GM19438 (cell line): Measurements from ENCODE around the gene RABGAP1.

ENCODE experiments used
- ATAC-seq: cut with Tn5 transposase; IDR thresholded peaks from one replicate; pipeline ENCODE4 v1.9.1; 2021; ENCODE audit warnings: low read depth; ENCODE audit not compliant: unreplicated experiment

Gene RABGAP1

DNA sequence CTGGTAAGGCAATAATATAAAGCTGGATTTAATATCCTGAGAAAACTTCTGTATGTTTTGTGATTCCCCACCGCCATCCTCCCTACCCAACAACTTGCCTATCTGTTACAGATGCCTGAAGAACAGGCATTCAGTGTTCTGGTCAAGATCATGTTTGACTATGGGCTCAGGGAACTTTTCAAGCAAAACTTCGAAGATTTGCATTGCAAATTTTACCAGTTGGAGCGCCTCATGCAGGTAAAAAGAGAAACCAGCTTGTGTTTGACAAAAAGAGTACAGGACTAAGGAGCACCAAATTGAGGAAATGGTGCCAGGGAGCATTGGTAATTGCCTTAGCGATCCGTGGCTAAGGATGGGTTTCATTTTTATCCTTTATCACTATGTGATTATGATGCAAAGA lies 132.6 kb downstream of the RABGAP1 start:
- no peak for ATAC-seq

DNA sequence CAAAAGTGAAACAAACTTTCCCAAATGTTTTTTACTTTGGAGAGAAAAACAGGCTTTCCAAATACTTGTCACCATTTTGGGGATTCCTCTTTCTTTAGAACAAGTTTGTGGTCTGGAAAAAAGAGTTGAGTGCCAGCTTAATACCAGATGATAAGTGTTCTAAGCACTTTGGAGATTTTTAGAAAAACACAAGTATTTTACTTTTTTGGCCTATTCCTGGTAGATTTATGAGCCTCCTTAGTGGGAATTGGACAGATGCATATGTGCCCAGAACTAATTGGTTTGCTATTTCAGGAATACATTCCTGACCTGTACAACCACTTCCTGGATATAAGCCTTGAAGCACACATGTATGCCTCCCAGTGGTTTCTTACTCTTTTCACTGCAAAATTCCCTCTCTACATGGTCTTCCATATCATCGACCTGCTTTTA lies 133.2 kb downstream of the RABGAP1 start:
- no peak for ATAC-seq

DNA sequence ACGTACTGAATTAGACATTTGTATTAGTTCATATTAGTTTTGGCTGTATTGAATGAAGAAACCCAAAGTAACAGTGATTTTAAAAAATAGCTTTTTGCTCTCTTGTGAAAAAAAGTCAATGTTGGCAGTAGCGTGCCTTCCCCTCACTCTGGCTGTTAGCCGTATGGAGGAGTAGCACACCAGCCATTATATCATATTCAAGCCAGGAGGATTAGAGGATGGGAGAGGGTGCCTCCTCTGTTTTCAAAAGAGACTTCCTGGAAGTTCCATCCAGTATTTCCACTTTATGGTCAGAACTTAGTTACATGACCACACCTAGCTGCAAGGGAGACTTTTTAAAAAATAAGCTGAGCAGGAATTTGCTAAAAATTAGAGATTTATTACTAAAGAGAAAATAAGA lies 133.8 kb downstream of the RABGAP1 start:
- ATAC-seq, result no peak

DNA sequence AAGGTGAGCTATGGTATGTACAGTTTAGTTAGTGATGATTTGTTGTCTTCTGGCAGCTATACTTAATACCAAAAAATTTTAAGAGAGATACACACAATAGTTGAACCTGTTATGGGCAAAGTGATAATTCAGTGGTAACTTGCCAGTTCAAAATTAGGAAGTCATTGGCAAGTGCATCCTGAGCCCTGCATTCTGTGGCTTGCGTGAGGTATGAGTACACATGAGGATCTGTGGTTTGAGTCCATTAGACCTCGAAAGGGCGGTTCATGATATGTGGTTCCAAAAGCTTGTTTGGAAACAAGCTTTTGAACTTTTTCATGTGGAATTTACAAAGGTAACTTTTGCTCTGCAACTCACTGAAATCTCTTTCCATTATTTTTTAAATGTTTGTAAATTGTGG lies 139.6 kb downstream of the RABGAP1 start:
- no peak for ATAC-seq

DNA sequence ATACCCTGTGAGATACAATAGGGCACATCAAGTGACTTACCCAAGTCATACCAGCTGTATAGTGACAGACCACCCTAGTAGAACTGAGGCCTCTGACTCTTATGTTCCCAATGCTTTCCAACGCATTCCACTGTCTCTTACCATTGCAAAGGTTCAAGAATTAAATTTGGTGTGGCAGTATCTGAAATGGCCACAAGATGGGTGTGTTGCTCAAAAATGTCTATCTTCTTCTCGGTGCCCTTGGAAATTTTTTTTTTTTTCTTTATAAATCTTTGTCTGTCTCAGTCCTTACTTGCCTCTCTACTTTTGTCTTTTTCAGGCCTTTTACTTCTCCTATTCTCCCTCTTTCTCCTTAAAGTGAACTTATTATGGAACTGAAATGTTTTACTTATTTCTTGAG lies 141.0 kb downstream of the RABGAP1 start:
- ATAC-seq, result no peak

DNA sequence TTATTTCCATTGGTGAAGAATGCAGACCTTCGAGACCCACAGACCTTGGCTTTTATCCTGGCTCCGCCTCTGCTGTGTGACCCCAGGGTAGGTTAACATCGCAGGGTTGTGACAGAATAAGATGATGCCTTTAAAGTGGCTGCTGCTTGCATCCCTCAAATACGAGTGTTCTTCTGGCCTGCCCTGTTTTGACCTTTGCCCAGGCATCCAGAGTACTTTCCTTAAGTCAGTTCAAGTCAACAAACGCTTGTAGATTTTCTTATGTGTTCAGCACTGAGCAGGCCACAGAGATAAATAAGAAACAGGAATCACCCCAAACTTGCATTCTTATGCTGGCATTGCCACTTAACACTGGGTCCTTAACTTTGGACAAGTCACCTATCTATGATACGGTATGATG lies 142.9 kb downstream of the RABGAP1 start:
- no peak for ATAC-seq

DNA sequence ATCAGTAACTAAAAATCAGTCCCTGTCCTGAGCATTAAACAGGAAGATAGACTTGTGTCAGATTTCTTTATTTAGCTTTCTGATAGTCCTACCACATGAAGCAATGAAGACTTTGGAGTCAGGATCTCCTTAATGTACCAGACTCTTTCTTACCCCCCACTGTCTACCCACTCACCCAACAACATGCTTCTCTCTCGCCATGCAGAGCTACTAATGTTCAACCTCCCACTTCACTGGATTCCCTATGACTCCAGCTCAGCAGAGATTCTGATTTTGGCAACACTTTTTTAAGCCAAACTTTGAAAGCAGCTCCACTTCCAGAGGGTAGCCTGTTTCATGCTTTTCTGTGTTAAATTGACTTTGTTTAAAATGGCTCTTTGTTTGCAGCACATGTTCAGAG lies 143.4 kb downstream of the RABGAP1 start:
- no peak for ATAC-seq

DNA sequence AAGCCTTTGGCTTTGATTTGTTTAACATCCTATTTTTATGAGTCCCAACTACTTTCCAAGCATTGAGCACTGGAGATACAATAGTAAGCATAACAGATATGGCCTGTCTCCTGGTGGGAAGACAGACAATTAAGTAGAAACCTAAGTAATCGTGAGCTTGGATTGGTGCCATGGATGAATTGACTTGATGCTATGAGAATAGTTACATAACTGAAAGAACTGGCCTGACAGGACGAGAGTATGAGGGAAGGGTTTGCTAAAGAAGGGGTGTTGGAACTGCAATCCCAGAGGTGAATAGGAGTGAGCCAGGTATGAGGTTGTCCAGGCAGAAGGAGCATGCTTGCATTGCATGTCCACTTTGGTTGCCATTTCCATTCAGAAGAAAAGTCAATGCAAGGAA lies 145.1 kb downstream of the RABGAP1 start:
- no peak for ATAC-seq

DNA sequence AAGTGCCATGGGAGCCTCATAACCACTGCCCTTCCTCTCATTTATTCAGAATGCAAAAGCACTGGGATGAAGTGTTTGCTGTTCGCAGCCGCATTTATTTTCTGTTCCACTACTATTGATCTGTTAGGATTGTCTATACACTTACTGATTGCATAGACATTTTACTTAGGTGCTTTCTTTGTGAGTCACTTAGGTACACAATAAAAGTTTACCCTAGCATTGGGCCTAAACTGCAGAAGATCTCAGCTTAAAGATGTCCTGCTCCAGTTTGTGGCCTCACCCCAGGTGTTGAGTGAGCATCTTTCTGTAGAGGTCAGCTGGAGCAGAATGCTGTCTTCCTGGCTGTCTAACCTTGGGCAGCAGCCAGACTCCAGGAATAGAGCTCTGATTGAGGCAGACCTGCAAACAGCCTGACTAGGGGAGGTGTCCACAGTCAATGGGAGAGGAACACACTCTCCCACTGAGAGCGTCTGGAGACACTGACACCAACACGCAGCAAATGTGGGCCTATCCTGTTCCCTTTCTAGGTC lies 146.6 kb downstream of the RABGAP1 start:
- no peak for ATAC-seq

DNA sequence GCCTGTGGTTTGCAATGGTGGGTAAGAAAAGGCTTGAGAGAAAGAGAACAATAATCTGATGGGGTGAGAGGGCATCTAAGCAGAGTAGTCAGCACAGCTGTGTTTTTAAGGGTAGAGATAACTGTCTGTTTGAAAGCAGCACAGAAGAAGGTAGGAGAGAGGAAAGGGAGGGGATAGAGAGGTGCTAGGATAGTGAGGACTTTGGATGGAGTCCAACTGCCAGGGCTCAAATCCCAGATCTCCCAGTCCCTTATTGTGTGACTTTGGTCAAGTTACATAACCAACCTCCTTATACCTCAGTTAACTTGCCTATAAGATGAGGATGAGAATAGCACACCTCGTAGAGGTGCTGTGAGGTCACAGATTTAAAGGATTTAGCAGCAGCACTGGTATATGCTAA lies 148.2 kb downstream of the RABGAP1 start:
- no peak for ATAC-seq

DNA sequence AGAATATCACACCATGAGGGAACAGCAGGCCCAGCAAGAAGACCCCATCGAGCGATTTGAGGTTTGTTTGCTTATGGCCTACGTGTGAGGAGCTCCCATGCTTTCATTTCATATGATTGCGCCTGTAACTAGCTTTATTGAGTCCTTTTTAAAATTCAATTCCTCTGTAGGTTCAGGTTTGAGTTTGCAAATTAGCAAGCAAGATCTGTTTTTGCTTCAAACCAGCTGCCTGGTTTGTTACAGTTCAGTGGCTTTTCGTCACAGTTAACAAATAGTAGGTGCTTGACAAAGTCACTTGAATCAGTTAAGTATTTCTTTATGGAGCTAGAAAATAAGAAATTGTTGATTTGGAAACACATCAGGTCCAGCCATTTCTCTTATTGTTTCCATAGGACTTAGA lies 149.0 kb downstream of the RABGAP1 start:
- ATAC-seq, result no peak

DNA sequence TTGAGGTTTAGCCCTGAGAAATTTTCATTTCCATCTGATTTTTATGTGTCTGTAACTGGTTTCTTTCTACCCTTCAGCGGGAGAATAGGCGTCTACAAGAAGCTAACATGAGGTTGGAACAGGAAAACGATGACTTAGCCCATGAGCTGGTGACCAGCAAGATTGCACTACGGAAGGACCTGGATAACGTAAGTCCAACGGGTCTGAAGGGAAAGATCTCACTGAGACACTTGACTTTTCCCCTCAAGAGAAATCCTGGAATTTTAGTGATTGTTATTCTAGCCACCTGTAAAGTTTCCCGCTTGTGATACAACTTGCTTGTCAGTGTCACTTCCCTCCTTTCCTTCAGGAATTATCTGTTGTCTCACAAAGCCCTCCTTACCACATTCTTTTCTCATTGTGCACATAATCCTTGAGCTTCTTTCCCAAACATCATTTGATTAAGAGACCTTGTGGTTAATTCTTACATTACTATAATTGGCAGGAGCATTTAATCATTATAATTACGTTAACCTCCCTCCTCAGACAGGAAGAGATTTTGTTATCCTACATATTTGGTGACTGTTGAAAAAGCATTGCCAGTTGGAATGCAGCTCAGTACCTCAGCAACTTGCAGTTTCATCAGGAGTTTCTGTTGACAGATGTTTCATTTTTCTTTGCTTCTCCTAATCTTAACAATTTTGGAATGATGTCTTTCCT lies 149.5 kb downstream of the RABGAP1 start:
- ATAC-seq, result no peak

DNA sequence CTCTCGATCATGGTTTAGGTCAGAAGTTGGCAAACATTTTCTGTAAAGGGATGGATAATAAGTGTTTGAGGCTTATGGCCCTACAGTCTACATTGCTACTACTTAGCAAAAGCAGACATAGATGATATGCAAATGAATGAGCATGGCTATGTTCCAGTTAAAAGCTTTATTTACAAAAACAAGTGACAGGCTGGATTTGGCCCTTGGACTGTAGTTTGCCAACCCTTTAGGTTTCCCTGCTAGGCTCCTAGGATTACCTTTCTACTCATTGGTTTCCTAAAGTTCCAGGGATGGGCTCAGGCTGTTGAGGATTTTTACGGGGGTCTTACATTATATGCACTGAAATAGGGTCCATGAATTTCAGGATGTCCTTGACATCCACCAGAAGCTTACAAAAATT lies 150.1 kb downstream of the RABGAP1 start:
- no peak for ATAC-seq

DNA sequence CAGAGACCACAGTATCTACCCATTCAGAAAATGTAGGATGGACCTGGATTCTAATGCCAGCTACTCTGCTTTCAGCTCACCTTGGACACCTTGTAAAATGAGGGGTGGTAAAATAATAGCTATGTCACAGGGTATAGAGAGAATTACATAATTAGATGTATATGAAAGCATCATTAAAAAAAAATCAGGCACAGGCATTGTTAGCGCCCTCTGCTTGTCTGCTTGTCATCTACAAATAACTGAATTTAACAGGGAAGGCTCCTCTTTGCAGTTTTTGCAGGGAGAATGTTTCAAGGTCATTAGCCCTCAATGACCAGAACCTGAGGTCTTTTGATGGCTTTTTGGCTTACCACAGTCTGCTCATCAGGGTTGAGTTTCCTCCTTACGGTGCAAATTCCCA lies 150.6 kb downstream of the RABGAP1 start:
- no peak for ATAC-seq

DNA sequence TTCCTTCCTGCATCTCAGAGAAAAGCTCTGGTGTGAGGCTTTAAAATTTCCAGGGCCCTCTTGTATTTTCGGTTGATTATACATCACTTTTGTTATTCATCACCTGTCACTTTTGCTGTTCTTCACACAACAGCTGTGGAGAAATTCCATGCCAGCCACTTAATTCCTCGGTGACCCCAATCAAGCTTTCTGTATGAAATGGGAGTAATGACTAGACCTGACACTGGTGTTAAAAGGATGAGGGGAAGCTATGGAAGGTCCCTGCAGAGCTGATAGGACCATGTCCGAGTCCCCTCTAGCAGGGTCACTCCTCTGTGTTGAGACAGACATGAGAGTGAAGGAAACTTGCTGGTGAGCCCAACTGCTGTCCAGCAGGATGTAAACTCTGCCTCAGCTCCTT lies 152.3 kb downstream of the RABGAP1 start:
- no peak for ATAC-seq

DNA sequence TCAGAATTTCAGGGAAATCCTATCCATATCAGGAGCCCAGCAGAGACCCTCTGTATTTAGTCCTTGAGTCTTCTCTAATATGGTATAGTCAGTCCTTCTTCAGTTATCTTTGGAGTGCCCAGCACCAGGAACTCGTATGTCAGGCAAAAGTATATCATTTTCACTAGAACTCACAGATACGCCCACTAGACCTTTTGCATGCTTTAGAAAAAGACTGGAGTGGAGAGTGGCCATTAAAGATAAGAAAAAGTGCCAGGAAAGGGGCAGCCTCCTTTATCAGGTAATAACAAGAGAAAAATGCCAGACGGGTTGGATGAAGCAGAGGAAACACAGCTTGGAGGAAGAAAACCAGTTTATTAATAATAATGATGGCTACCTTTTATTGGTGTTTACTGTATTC lies 156.2 kb downstream of the RABGAP1 start:
- ATAC-seq, result no peak

DNA sequence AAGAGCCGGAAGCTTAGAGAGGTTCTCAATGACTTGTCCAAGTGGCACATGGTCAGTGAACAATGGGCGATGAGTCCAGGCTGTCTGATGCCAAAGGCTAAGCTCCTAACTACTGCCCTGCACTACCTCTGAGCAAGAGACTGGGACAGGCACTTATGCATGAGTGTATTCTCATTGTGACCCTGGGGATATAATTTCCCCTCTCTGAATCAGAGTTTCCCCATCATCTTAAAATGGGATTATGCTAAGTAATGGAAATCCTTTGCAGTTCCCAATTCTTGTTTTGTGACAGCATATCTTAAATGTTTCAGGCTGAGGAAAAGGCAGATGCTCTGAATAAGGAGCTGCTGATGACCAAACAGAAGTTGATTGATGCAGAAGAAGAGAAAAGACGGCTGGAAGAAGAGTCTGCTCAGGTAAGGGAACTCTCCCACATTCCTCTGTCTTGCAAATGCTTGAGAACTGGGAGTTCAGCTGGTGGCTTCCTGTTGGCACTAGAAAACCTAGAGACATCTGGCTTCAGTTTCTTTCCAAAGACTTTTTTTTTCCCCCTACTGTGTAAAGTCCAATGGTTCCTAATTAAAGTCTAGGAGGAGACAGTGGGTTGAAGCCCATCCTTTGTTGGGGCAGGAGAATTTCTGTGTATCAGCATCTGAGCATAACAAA lies 156.7 kb downstream of the RABGAP1 start:
- ATAC-seq, result no peak

DNA sequence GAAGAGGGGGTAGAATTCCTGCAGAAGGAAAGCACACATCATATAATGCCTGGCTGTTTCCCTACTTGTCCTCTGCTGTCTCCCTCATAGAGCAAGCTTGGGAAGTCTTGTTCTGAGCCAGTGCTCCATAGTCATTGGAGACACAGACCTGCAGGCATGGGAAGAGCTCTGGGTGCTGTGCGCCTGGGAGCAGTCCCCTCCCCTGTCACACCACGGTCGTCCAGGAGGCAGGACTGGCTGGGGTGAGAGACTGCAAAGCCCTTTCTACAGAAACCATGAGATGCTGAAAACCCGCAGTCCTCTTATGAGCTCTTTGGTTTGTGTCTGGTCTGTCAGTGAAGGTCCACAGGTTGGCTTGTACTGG lies 157.3 kb downstream of the RABGAP1 start:
- no peak for ATAC-seq

DNA sequence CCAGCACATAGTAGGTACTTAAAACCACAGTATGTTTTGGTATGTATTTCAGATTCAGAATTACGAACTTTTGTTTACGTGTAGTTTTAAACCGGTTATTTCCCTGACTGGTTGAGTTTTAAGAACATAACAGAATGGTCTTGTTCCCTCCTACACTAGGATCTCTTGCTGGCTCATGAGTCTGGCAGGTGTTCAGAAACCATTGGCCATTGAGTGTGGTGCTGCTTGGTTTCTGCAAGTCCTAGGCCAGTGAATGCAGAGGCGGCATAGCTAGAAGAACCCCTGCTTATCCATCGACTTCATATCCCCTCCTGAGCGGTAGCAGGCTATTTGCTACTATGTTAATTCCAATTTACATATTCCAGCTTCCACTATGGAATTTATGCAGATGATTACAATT lies 158.2 kb downstream of the RABGAP1 start:
- ATAC-seq, result no peak

DNA sequence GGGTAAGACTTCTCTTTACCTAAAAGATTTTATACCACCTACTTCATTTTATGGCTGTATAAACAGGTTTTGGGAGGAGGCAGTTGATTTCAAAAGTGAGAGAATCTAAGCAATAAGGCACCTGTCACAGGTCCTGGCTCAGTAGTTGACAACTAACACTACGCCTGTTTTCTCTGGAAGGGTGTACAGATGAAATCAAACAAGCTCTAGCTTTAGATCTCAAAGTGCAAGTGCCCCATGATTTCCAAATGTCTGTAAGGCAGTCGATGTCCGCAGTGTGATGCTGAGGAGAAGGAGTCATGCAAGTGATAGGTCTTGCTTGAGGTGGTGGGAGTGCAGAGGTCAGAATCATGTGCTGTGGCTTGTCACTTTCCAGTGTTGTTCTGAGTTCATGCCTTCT lies 158.7 kb downstream of the RABGAP1 start:
- ATAC-seq, result no peak

DNA sequence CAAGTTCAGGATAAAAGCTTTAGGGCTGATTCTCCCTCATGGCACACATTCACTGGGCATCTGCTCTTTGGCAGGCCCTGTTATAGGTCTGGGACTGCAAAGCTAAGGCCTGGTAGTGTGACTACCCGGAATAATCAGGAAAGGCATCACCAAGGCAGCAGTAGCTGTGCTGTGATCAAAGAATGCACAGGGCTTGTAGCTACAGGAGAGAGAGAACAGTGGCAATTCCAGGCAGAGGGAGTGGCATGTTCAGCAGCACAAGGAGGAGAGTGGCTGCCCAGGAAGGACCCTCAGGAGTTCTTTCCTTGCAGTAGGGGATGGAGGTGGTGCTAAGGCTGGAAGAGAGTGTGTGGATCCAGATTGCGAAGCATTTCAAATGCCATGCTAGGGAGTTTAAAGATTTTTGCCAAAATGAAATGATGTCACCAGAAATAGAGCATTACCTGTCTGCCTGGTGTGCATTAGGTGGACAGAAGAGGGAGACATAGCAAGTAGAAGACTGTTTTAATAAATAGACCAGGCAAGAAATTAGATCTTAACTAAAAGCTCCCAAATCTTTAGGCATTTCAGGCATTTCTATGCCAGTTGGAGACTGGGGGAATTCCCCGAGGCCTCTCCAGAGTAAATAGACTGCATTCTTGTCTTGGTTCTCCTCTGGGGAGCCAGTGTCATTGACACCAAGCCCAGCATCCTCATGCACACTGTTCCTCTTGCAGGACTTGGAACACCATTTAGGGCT lies 161.7 kb downstream of the RABGAP1 start:
- ATAC-seq, result no peak

DNA sequence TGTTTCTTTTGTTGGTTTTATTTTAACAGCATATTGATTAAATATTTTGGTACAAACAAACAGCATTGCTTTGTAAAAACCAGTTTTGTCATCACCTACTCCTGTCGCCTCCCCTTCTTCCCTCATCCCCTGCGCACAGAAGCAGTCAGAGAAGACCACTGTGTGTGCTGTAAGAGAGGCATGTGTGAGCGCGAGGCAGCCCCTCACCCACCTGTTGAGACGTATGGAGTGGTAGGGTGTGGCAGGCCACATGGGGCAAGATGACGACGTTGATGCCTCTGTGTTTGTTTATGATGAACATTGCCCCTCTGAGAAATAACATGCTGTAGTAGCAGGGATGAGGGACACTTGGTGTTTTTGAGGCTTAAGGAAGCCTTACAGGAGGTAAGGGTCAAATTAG lies 164.0 kb downstream of the RABGAP1 start:
- ATAC-seq, result no peak
